GM12801 (cell line): ENCODE measurements around the gene SEPTIN10.

Experiments used
- CTCF ChIP-seq: IDR thresholded peaks from one replicate; pipeline ENCODE4 v1.5.1; 2011; ENCODE audit warnings: control low read depth; ENCODE audit not compliant: insufficient read length; ENCODE audit errors: extremely low read depth

Gene SEPTIN10

DNA sequence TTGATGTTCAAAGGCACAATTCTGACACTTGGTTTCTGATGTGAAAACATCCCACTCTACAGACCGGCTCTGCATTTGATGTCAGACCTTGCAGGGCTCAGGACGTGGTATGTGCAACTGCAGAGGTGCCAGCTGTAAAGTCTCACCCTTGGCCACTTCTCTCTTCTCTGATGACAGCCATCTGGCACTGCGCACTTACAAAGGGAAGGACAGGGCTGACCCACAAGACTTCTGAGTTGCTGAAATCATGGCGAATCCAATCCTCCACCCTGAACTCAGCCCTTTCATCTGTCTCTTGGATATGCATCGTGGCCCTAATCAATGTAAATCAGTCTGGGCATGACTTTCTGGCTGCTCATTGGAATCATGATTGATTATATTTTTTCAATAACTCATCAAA lies 82.5 kb downstream of the SEPTIN10 start:
- TF ChIP-seq CTCF, result no peak

GRCh38 chr2:109530712-109531111 lies 83.1 kb downstream of the SEPTIN10 start:
- no peak for TF ChIP-seq CTCF

DNA sequence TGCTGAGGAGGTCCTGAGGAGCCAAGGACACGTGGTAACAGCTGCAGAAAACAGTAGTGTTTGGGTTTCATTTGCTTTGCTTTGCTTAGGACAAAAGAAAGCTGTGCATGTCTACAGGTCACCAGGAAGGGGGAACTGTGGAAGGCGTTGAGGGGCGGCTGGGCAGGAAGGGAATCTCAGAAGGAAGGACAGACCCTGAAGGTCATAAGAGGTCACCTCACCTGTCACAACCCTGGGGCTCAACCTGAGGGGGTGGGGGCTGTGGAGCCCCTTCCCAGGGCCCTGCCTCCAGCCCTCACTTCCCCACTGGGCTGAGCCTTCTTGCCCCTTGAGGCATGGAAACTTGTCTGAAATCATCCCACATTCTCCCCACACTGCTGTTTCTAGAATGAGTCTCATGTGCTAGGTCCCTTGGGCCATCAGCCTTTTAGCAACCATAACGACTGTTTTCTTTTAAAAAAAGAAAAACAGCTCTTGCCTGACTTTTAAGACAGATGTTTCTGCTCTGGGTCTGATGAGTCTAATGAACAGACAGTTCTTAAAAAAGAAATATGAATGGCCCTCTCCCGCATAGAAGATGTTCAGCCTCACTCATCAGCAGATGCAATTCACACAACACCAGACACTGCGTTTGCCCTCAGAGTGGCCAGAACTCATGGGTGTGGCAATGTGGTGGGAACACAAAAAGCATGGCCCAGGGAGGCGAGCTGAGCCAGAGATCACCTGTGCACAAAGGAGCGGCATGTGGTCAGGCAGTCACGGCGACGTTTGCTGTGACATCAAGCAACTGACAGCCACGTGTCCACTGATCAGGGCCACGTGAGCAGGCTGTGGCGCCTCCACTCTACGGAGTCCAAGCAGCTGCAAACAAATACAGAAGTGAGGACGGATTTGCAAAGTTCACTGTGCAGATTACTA lies 84.0 kb downstream of the SEPTIN10 start:
- TF ChIP-seq CTCF, result no peak

- no peak for TF ChIP-seq CTCF
Observed at GRCh38 chr2:109528811-109529501, 84.8 kb downstream of the SEPTIN10 start.

- no peak for TF ChIP-seq CTCF
Observed at GRCh38 chr2:109527846-109528705, 85.7 kb downstream of the SEPTIN10 start.

- TF ChIP-seq CTCF, result no peak
Observed at GRCh38 chr2:109527079-109527478, 86.7 kb downstream of the SEPTIN10 start.

DNA sequence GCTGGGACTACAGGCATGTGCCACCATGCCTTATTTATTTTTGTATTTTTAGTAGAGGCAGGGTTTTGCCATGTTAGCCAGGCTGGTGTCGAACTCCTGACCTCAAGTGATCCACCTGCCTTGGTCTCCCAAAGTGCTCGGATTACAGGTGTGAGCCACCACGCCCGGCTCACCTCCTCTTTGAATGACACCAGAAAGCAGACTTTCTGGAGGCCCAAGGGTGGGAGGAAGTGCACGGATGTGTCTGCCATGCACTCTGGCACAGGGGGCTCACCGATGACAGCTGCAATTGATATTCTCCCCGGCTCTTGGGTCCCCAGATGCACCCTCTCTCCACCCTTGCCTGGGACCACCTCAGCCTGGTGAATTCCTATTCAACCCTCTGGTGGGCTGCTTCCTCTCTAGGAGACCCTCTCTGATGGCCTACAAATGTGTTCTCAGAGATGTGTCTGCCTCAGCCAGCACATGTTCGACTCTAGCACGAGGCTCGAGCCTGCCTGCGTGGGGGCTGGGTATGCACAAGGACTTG lies 87.3 kb downstream of the SEPTIN10 start:
- no peak for TF ChIP-seq CTCF
